ENCODE data around the gene RASSF8. TPM values are rescaled to one million over a fixed set of nuclear protein-coding genes. Genes with fewer than 3 reads are reported as not detected.

The RASSF8 gene
- total RNA-seq, 3 donors from 2014 or later: 42.6 to 52.1 (median 47.5) TPM

- H3K9me3 ChIP-seq: no peaks in the 10 kb centered on the region
- no peaks in the 10 kb centered on the region for H3K27me3 ChIP-seq
- no peak overlapping the region for H3K27ac ChIP-seq
- TF ChIP-seq POLR2A (IDR thresholded peaks at IDR 0.05) (no peak), POLR2AphosphoS5 (IDR thresholded peaks at IDR 0.05) (no peak), CTCF (IDR thresholded peaks at IDR 0.05) (no peak)
- H3K4me3 ChIP-seq: no peak overlapping the region
- intact Hi-C loops (cut with DNase I; ENCODE audit: low total_unique reads): no loop called here
- H3K36me3 ChIP-seq: no peaks in the 10 kb centered on the region
- no peak for DNase-seq (ENCODE audit: low spot score in 2 of 2)
- H3K4me1 ChIP-seq: no peaks in the 10 kb centered on the region
Measured at GRCh38 chr12:26088998-26089397, 130.5 kb downstream of the RASSF8 start.

GRCh38 chr12:26090836-26091510, 132.5 kb downstream of the RASSF8 start:
- Histone ChIP-seq H3K27me3 (no peaks in the 10 kb centered on the region), H3K4me1 (no peaks in the 10 kb centered on the region), H3K4me3 (no peak overlapping the region), H3K36me3 (no peaks in the 10 kb centered on the region), H3K27ac (no peak overlapping the region), H3K9me3 (no peaks in the 10 kb centered on the region)
- intact Hi-C loops (cut with DNase I; ENCODE audit: low total_unique reads): no loop called here
- DNase-seq (ENCODE audit: low spot score in 2 of 2): no peak
- TF ChIP-seq POLR2A (IDR thresholded peaks at IDR 0.05): no peak
- no peak for TF ChIP-seq POLR2AphosphoS5 (IDR thresholded peaks at IDR 0.05)

- no peaks in the 10 kb centered on the region for H3K27me3 ChIP-seq
Measured at GRCh38 chr12:26091822-26092221, 133.3 kb downstream of the RASSF8 start.

GRCh38 chr12:26092346-26093105, 134.0 kb downstream of the RASSF8 start:
- intact Hi-C loops (cut with DNase I; ENCODE audit: low total_unique reads): no loop called here
- DNase-seq (ENCODE audit: low spot score in 2 of 2): no peak
- no peaks in the 10 kb centered on the region for H3K36me3 ChIP-seq

More at GRCh38 chr12:26091822-26092221, 133.3 kb downstream of the RASSF8 start:
- H3K4me1 ChIP-seq: no peaks in the 10 kb centered on the region
- H3K4me3 ChIP-seq: no peak overlapping the region
- H3K9me3 ChIP-seq: no peaks in the 10 kb centered on the region
- H3K36me3 ChIP-seq: no peaks in the 10 kb centered on the region
- DNase-seq (ENCODE audit: low spot score in 2 of 2): no peak
- TF ChIP-seq POLR2AphosphoS5 (IDR thresholded peaks at IDR 0.05) (no peak), POLR2A (IDR thresholded peaks at IDR 0.05) (no peak), CTCF (IDR thresholded peaks at IDR 0.05) (no peak)
- intact Hi-C loops (cut with DNase I; ENCODE audit: low total_unique reads): no loop called here
- H3K27ac ChIP-seq: no peak overlapping the region

GRCh38 chr12:26095186-26095585, 136.7 kb downstream of the RASSF8 start:
- H3K27ac ChIP-seq: no peak overlapping the region
- H3K4me1 ChIP-seq: no peaks in the 10 kb centered on the region
- intact Hi-C loops (cut with DNase I; ENCODE audit: low total_unique reads): no loop called here
- no peaks in the 10 kb centered on the region for H3K9me3 ChIP-seq
- TF ChIP-seq CTCF (IDR thresholded peaks at IDR 0.05): no peak
- TF ChIP-seq POLR2AphosphoS5 (IDR thresholded peaks at IDR 0.05): no peak
- TF ChIP-seq POLR2A (IDR thresholded peaks at IDR 0.05): no peak
- H3K27me3 ChIP-seq: no peaks in the 10 kb centered on the region
- no peak for DNase-seq (ENCODE audit: low spot score in 2 of 2)
- H3K4me3 ChIP-seq: no peak overlapping the region
- no peaks in the 10 kb centered on the region for H3K36me3 ChIP-seq

More at GRCh38 chr12:26092346-26093105, 134.0 kb downstream of the RASSF8 start:
- no peak overlapping the region for H3K4me3 ChIP-seq
- no peaks in the 10 kb centered on the region for H3K9me3 ChIP-seq
- H3K4me1 ChIP-seq: no peaks in the 10 kb centered on the region
- H3K27me3 ChIP-seq: no peaks in the 10 kb centered on the region
- no peak overlapping the region for H3K27ac ChIP-seq
- no peak for TF ChIP-seq POLR2AphosphoS5 (IDR thresholded peaks at IDR 0.05)
- TF ChIP-seq CTCF (IDR thresholded peaks at IDR 0.05): no peak
- TF ChIP-seq POLR2A (IDR thresholded peaks at IDR 0.05): no peak
